Nephron (organoid): ENCODE data around the gene MRRF.

ENCODE experiments used
- H3K27ac Mint-ChIP-seq, 3 experiments: 2 replicates each; pipeline ENCODE4 v1.8.0; 2020; ENCODE audit warnings: mixed read lengths in 3 of 3, mild to moderate bottlenecking in 2 of 3, moderate library complexity in 1 of 3
- H3K27me3 Mint-ChIP-seq: 2 replicates; pipeline ENCODE4 v1.8.0; 2021; ENCODE audit warnings: low read depth, mild to moderate bottlenecking, moderate library complexity, mixed read lengths
- H3K36me3 Mint-ChIP-seq: 2 replicates; pipeline ENCODE4 v1.8.0; 2020; ENCODE audit warnings: low read depth, mixed read lengths
- H3K4me1 Mint-ChIP-seq: 2 replicates; pipeline ENCODE4 v1.8.0; 2020; ENCODE audit warnings: mixed read lengths
- H3K4me3 Mint-ChIP-seq, 3 experiments: 2 replicates each; pipeline ENCODE4 v1.8.0; 2020; ENCODE audit warnings: mild to moderate bottlenecking in 3 of 3, mixed read lengths in 3 of 3, moderate library complexity in 2 of 3
- H3K9me3 Mint-ChIP-seq: 2 replicates; pipeline ENCODE4 v1.8.0; 2020; ENCODE audit warnings: mixed read lengths
- TF ChIP-seq, protein P1 (sequence below), 3 experiments: fragments of 200-600 bp; sonication (generic); IDR thresholded peaks; one replicate each; pipeline ENCODE4 v1.5.0; 2021; ENCODE audit warnings: antibody characterized with exemption in 3 of 3; ENCODE audit not compliant: unreplicated experiment in 3 of 3

Gene MRRF

DNA sequence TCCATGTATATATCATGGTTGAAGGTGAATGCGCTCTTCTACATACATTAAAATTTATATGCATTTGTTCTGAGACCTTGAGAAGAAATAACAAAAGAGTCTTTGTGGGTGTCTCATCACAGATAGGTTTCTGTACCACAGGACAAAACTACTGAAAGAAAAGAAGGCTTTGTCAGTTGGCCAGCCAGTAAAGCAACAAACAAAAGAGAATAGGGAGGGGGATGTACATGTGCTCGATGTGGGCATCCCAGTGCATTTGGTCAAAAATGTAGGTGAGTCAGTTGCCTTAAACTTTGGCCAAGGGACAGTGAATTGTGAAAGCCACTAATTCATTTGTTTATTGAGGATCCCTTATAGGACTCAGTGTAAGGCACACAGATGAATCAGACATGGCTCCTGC, 13.3 kb upstream of the MRRF start:
- H3K27ac Mint-ChIP-seq, result no peak overlapping the region
- no peaks in the 10 kb centered on the region for H3K27me3 Mint-ChIP-seq
- no peaks in the 10 kb centered on the region for H3K9me3 Mint-ChIP-seq
- H3K36me3 Mint-ChIP-seq, result peaks cover 56% of the 10 kb centered on the region
- no peaks in the 10 kb centered on the region for H3K4me1 Mint-ChIP-seq
- H3K4me3 Mint-ChIP-seq, result no peak overlapping the region
- TF ChIP-seq, protein P1, sequence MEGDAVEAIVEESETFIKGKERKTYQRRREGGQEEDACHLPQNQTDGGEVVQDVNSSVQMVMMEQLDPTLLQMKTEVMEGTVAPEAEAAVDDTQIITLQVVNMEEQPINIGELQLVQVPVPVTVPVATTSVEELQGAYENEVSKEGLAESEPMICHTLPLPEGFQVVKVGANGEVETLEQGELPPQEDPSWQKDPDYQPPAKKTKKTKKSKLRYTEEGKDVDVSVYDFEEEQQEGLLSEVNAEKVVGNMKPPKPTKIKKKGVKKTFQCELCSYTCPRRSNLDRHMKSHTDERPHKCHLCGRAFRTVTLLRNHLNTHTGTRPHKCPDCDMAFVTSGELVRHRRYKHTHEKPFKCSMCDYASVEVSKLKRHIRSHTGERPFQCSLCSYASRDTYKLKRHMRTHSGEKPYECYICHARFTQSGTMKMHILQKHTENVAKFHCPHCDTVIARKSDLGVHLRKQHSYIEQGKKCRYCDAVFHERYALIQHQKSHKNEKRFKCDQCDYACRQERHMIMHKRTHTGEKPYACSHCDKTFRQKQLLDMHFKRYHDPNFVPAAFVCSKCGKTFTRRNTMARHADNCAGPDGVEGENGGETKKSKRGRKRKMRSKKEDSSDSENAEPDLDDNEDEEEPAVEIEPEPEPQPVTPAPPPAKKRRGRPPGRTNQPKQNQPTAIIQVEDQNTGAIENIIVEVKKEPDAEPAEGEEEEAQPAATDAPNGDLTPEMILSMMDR (IDR thresholded peaks at IDR 0.05; ENCODE audit: unreplicated experiment in 3 of 3), result no peak

DNA sequence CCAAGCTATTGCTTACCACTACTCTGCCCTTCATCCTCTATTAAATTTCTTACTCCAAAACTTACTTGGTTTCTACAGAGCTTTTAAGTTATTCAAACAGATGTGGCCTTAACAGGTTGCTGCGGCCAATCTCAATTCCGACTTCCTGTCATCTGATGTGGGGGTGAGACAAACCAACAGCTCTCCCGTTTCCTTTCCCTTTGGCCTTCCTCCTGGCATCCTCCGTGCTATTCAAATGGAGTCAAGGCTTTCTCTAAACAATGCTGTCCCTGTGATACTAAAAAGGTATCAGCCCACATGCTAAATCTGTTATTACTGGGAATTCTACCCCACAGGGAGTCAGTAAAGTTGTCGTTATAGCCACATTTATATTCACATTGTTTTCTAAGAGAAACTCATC, 11.9 kb upstream of the MRRF start:
- Mint-ChIP-seq H3K36me3 (peaks cover 50% of the 10 kb centered on the region), H3K4me3 (no peak overlapping the region), H3K27me3 (no peaks in the 10 kb centered on the region), H3K4me1 (no peaks in the 10 kb centered on the region), H3K9me3 (no peaks in the 10 kb centered on the region), H3K27ac (no peak overlapping the region)
- TF ChIP-seq, protein P1 (IDR thresholded peaks at IDR 0.05; ENCODE audit: unreplicated experiment in 3 of 3), result no peak

DNA sequence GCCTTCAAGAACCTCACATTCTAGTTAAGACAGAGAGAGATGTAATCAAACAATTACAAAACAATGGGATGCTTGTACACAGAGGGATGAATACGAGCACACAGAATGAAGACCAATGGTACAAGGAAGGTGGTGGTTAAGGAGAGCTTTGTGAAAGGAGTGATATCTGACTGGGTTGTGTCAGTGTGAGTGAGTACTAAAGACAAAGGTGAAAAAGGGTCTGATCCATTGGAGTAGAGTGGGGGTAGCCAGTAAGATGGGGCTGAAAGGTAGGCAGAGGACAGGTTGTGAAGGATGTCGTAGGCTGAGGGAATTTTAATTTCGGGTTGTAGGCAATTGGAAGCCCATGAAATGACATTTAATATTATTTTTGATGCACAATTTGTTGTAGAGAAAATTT, 9.9 kb upstream of the MRRF start:
- Mint-ChIP-seq H3K27ac (no peak overlapping the region), H3K4me3 (no peak overlapping the region), H3K36me3 (peaks cover 58% of the 10 kb centered on the region), H3K4me1 (no peaks in the 10 kb centered on the region), H3K27me3 (no peaks in the 10 kb centered on the region), H3K9me3 (no peaks in the 10 kb centered on the region)
- TF ChIP-seq, protein P1 (IDR thresholded peaks at IDR 0.05; ENCODE audit: unreplicated experiment in 3 of 3), result no peak

DNA sequence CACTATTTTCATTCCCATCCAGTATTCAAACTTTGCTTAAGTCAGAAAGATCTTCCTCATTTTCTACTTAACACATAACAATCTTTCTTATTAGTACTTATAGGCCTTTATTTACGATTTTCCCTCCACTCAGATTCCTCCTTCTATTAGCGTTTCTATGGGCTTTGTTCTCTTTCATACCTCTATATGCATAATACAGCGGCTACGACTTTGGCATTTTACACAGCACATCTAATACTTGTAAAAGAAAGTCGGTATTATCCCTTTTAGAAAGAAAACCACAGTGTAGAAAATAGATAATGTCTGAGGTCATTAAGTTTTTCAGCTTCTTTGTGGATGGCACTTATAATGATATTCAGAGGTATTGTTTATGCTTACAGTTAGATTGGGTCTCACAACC, 8.5 kb upstream of the MRRF start:
- Mint-ChIP-seq H3K27me3 (no peaks in the 10 kb centered on the region), H3K4me1 (peaks cover 6% of the 10 kb centered on the region), H3K27ac (no peak overlapping the region), H3K36me3 (peaks cover 57% of the 10 kb centered on the region), H3K9me3 (no peaks in the 10 kb centered on the region), H3K4me3 (no peak overlapping the region)
- TF ChIP-seq, protein P1 (IDR thresholded peaks at IDR 0.05; ENCODE audit: unreplicated experiment in 3 of 3), result no peak

DNA sequence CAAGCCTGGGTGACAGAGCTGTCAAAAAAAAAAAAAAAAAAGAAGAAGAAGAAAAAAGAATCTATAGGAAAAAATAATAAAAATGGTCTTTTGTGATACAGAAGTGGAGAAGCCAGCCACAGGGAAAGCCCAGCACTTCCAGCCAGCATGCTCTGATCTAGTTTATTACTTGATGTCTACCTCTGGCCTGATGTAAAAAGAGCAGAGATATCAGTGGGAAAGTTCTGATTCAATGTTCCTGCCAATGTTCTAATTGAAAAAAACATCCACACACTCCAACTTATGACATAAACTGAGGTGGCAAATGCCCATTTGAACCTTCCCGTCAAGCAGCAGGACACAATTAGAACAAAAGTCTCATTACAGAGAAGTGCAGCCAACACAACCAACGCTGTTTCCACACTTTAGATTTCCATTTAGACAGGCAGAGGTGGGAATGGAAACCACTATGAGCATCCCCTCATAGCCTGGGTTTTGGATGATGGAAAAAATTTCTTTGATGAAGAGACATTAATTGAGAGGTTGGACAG, 5.7 kb upstream of the MRRF start:
- Mint-ChIP-seq H3K9me3 (no peaks in the 10 kb centered on the region), H3K27me3 (no peaks in the 10 kb centered on the region), H3K36me3 (peaks cover 49% of the 10 kb centered on the region), H3K27ac (no peak overlapping the region), H3K4me1 (peaks cover 32% of the 10 kb centered on the region), H3K4me3 (no peak overlapping the region)
- TF ChIP-seq, protein P1 (IDR thresholded peaks at IDR 0.05; ENCODE audit: unreplicated experiment in 3 of 3), result no peak

DNA sequence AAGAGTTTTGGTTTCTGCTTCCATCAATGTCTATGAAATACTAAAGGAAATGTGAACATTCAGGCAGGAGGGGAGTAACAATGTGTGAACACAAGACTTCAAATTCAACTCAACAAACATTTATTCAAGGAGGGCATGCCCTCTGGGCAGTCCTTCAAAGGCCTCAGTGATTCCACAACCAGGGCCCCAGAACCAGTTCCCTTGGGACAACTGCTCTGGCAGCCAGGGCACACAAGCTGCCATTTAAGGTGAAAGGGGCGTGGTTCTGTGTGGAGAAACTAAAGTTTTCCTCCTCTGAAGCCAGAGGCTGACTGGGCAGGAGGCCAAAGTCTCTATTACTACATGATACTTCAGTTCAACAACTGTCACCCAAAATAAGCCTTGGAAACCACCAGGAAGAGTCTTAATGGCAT, 3.2 kb upstream of the MRRF start:
- Mint-ChIP-seq H3K36me3 (peaks cover 36% of the 10 kb centered on the region), H3K27me3 (no peaks in the 10 kb centered on the region), H3K4me3 (peak overlapping the region; percentile 45 to 99 (median 77)), H3K9me3 (no peaks in the 10 kb centered on the region), H3K27ac (peak overlapping the region; percentile 3 to 79 (median 39)), H3K4me1 (peaks cover 50% of the 10 kb centered on the region)
- TF ChIP-seq, protein P1 (IDR thresholded peaks at IDR 0.05; ENCODE audit: unreplicated experiment in 3 of 3), result no peak
